Skeletal muscle satellite cell (primary cell): ENCODE measurements around the gene GPC5. TPM values are rescaled to one million over a fixed set of nuclear protein-coding genes. Genes with fewer than 3 reads are reported as not detected.
"Not testable (repeated sequence)": the region's sequence is repeated elsewhere in the genome, so short reads cannot be mapped to it uniquely, and the experiment has no call there.

Source experiments
- H3K27me3 ChIP-seq: 2 replicates; pipeline ENCODE4 v1.7.0; 2013; ENCODE audit warnings: low read length; ENCODE audit not compliant: control insufficient read depth, insufficient read depth
- H3K36me3 ChIP-seq: 2 replicates; pipeline ENCODE4 v1.7.0; 2013; ENCODE audit warnings: mild to moderate bottlenecking, control low read depth, low read length; ENCODE audit not compliant: insufficient read depth
- H3K4me1 ChIP-seq: 2 replicates; pipeline ENCODE4 v1.7.0; 2013; ENCODE audit warnings: low read length; ENCODE audit not compliant: control insufficient read depth, insufficient read depth
- H3K4me2 ChIP-seq: 2 replicates; pipeline ENCODE4 v1.7.0; 2013; ENCODE audit warnings: mild to moderate bottlenecking, low read length
- H3K4me3 ChIP-seq: 2 replicates; pipeline ENCODE4 v1.7.0; 2013; ENCODE audit warnings: low read length
- H3K9ac ChIP-seq: 2 replicates; pipeline ENCODE4 v1.7.0; 2013; ENCODE audit warnings: mild to moderate bottlenecking, low read depth, low read length, moderate library complexity
- H3K9me3 ChIP-seq: replicated peaks from 2 replicates; pipeline ENCODE4 v1.7.0; 2013; ENCODE audit warnings: mild to moderate bottlenecking, control low read depth, low read length
- total RNA-seq: library from RNA; depleted of rRNA; stranded (reverse); fragments of >200 nt; gene quantifications from 2 replicates; pipeline ENCODE4 v1.2.3, GENCODE V29; 2012; rRNA removed

The GPC5 gene
- 0.22 TPM in 1 of 2 replicates, not detected in the other for total RNA-seq

- Histone ChIP-seq H3K9me3 (no peaks in the 10 kb centered on the region), H3K36me3 (no peaks in the 10 kb centered on the region), H3K27me3 (peaks cover 72% of the 10 kb centered on the region), H3K4me3 (peak within 1 kb of the TSS; percentile 74), H3K4me1 (peaks cover 5% of the 10 kb centered on the region), H3K4me2 (peak within 1 kb of the TSS; percentile 93), H3K9ac (no peak within 1 kb of the TSS)
These were observed at the start of gene GPC5 for GRCh38 chr13:91398413-91399188. Gene GPC5, plus strand, starts transcription at chr13:91398621.

- peak overlapping the region; percentile 98 for H3K9ac ChIP-seq
These were observed 49.5 kb upstream of the GPC5 start for GRCh38 chr13:91348906-91349435.

GRCh38 chr13:91349992-91350911 lies 48.2 kb upstream of the GPC5 start:
- H3K9ac ChIP-seq = peak overlapping the region; percentile 98
- H3K4me1 ChIP-seq = peaks cover 22% of the 10 kb centered on the region
- peak overlapping the region; percentile 87 for H3K4me3 ChIP-seq
- peak overlapping the region; percentile 86 for H3K4me2 ChIP-seq
- peaks cover 19% of the 10 kb centered on the region for H3K27me3 ChIP-seq
- peaks cover 48% of the 10 kb centered on the region for H3K36me3 ChIP-seq
- H3K9me3 ChIP-seq = no peaks in the 10 kb centered on the region

More at GRCh38 chr13:91348906-91349435, 49.5 kb upstream of the GPC5 start:
- Histone ChIP-seq H3K36me3 (peaks cover 36% of the 10 kb centered on the region), H3K4me2 (peak overlapping the region; percentile 86), H3K9me3 (no peaks in the 10 kb centered on the region), H3K27me3 (peaks cover 32% of the 10 kb centered on the region), H3K4me1 (peaks cover 22% of the 10 kb centered on the region), H3K4me3 (peak overlapping the region; percentile 87)

GRCh38 chr13:91351123-91351522 lies 47.3 kb upstream of the GPC5 start:
- no peak overlapping the region for H3K4me3 ChIP-seq
- H3K4me1 ChIP-seq = peaks cover 22% of the 10 kb centered on the region
- H3K9me3 ChIP-seq = no peaks in the 10 kb centered on the region
- H3K36me3 ChIP-seq = peaks cover 57% of the 10 kb centered on the region
- peaks cover 11% of the 10 kb centered on the region for H3K27me3 ChIP-seq
- no peak overlapping the region for H3K9ac ChIP-seq
- peak overlapping the region; percentile 86 for H3K4me2 ChIP-seq

- H3K4me1 ChIP-seq = peaks cover 21% of the 10 kb centered on the region
- H3K4me3 ChIP-seq = no peak overlapping the region
These were observed 46.4 kb upstream of the GPC5 start for GRCh38 chr13:91351980-91352379.

DNA sequence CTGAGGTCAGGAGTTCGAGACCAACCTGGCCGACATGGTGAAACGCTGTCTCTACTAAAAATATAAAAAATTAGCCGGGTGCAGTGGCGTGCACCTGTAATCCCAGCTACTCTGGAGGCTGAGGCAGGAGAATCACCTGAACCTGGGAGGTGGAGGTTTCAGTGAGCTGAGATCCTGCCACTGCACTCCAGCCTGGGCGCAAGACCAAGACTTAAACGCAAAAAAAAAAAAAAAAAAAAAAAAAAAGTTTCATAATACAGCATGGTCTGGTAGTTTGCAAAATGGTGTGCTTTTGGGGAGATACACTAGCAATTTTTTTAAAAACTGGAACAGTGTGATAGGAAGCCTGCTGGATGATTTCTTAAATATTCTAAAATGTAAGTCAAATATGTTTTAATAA lies 45.5 kb upstream of the GPC5 start:
- H3K4me3 ChIP-seq, H3K9ac ChIP-seq, H3K9me3 ChIP-seq, H3K27me3 ChIP-seq, H3K4me2 ChIP-seq: not testable (repeated sequence)
- peaks cover 18% of the 10 kb centered on the region for H3K4me1 ChIP-seq
- H3K36me3 ChIP-seq = peaks cover 70% of the 10 kb centered on the region

More at GRCh38 chr13:91351980-91352379, 46.4 kb upstream of the GPC5 start:
- peak overlapping the region; percentile 25 for H3K4me2 ChIP-seq
- peaks cover 66% of the 10 kb centered on the region for H3K36me3 ChIP-seq
- H3K9ac ChIP-seq = no peak overlapping the region
- no peaks in the 10 kb centered on the region for H3K9me3 ChIP-seq
- peaks cover 3% of the 10 kb centered on the region for H3K27me3 ChIP-seq

DNA sequence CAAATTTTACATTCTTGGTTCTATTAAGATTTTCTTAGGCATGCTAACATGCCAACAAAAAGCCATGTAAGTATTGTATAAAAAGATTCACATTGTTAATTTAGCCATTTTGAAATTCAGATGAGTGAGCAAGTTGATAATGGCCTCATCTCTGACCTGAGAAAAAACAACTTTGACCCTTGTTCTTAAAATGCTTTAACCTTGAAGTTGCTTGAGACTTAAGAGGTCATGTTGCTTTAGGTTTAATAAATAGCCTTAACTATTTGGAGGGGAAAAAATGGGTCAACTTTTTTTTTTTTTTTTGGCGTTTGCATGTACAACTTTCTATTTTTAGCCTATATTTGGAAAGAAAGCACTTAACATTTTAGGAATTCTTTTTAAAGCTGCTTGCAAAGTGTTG lies 44.9 kb upstream of the GPC5 start:
- peaks cover 18% of the 10 kb centered on the region for H3K4me1 ChIP-seq
- no peak overlapping the region for H3K4me2 ChIP-seq
- H3K9ac ChIP-seq = no peak overlapping the region
- peaks cover 74% of the 10 kb centered on the region for H3K36me3 ChIP-seq
- no peaks in the 10 kb centered on the region for H3K9me3 ChIP-seq
- no peaks in the 10 kb centered on the region for H3K27me3 ChIP-seq
- no peak overlapping the region for H3K4me3 ChIP-seq

DNA sequence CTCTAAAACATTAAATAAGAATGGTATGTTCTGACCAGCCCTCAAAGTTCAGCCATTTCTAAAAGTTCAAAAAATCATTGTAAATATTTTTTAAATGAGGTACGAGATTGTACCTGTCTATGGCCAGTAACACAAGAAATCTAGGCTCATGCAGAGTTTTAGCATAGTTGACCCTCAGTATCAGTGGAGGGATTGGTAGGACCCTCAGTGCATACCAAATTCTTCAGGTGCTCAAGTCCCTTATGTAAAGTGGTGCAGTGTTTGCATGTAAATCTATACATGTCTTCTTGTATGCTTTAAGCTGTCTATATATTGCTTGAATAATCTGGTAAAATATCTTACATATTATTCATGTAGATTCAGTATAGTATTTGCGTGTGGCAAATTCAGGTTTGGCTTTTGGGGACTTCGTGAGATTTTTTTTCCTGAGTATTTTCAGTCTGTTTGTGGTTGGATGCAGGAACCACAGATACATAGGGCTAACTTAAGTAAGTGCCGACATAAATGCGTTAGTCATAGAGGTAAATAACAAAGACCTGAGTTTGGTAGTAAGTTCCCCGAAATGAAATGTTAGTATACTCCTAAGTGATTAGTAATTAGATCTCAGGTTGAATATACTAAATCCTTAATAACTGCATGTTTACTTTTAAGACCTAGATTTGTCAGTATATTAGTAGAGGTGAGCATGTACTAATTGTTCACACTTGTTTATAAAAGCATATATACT lies 43.2 kb upstream of the GPC5 start:
- peaks cover 14% of the 10 kb centered on the region for H3K4me1 ChIP-seq
- no peak overlapping the region for H3K9ac ChIP-seq
- H3K4me3 ChIP-seq = no peak overlapping the region
- H3K9me3 ChIP-seq = no peaks in the 10 kb centered on the region
- H3K4me2 ChIP-seq = no peak overlapping the region
- peaks cover 74% of the 10 kb centered on the region for H3K36me3 ChIP-seq
- H3K27me3 ChIP-seq = no peaks in the 10 kb centered on the region

- Histone ChIP-seq H3K36me3 (peaks cover 66% of the 10 kb centered on the region), H3K9ac (no peak overlapping the region)
These were observed 42.4 kb upstream of the GPC5 start for GRCh38 chr13:91355826-91356710.

GRCh38 chr13:91356919-91357612 lies 41.4 kb upstream of the GPC5 start:
- Histone ChIP-seq H3K4me1 (peaks cover 2% of the 10 kb centered on the region), H3K36me3 (peaks cover 56% of the 10 kb centered on the region)

More at GRCh38 chr13:91355826-91356710, 42.4 kb upstream of the GPC5 start:
- no peak overlapping the region for H3K4me2 ChIP-seq
- H3K4me1 ChIP-seq = peaks cover 6% of the 10 kb centered on the region
- no peaks in the 10 kb centered on the region for H3K9me3 ChIP-seq
- H3K27me3 ChIP-seq = no peaks in the 10 kb centered on the region
- no peak overlapping the region for H3K4me3 ChIP-seq

More at GRCh38 chr13:91356919-91357612, 41.4 kb upstream of the GPC5 start:
- no peak overlapping the region for H3K4me2 ChIP-seq
- no peaks in the 10 kb centered on the region for H3K9me3 ChIP-seq
- no peak overlapping the region for H3K9ac ChIP-seq
- H3K4me3 ChIP-seq = no peak overlapping the region
- no peaks in the 10 kb centered on the region for H3K27me3 ChIP-seq
